ENCODE data around the gene CTXN1.
"Not testable (repeated sequence)": the region's sequence is repeated elsewhere in the genome, so short reads cannot be mapped to it uniquely, and the experiment has no call there.

The CTXN1 gene

GRCh38 chr19:7902796-7903243 is 23.1 kb downstream of the CTXN1 start:
- DNase-seq (ENCODE audit: low read depth, low spot score), result no peak

GRCh38 chr19:7901337-7901736 is 24.6 kb downstream of the CTXN1 start:
- DNase-seq (ENCODE audit: low read depth, low spot score), result no peak

- DNase-seq (ENCODE audit: low read depth, low spot score), result no peak
Observed at GRCh38 chr19:7900931-7901330, 25.0 kb downstream of the CTXN1 start.

GRCh38 chr19:7900401-7900870 is 25.5 kb downstream of the CTXN1 start:
- no peak for DNase-seq (ENCODE audit: low read depth, low spot score)

GRCh38 chr19:7899751-7900378 is 26.1 kb downstream of the CTXN1 start:
- no peak for DNase-seq (ENCODE audit: low read depth, low spot score)

GRCh38 chr19:7898967-7899366 is 27.0 kb downstream of the CTXN1 start:
- DNase-seq (ENCODE audit: low read depth, low spot score), result no peak

- no peak for DNase-seq (ENCODE audit: low read depth, low spot score)
Observed at GRCh38 chr19:7897292-7897691, 28.6 kb downstream of the CTXN1 start.

GRCh38 chr19:7895565-7895964 is 30.4 kb downstream of the CTXN1 start:
- DNase-seq (ENCODE audit: low read depth, low spot score), result no peak

- no peak for DNase-seq (ENCODE audit: low read depth, low spot score)
Observed at GRCh38 chr19:7894612-7895309, 31.2 kb downstream of the CTXN1 start.

- DNase-seq (ENCODE audit: low read depth, low spot score), result not testable (repeated sequence)
Observed at GRCh38 chr19:7893362-7894101, 32.4 kb downstream of the CTXN1 start.

- no peak for DNase-seq (ENCODE audit: low read depth, low spot score)
Observed at GRCh38 chr19:7888826-7889217, 37.1 kb downstream of the CTXN1 start.

GRCh38 chr19:7888145-7888825 is 37.6 kb downstream of the CTXN1 start, which contains the start of gene LRRC8E:
TSS of gene LRRC8E (plus strand) at chr19:7888510. CDS start at chr19:7895604, 7,094 bp downstream.
- DNase-seq (ENCODE audit: low read depth, low spot score), result no peak

- no peak for DNase-seq (ENCODE audit: low read depth, low spot score)
Observed at GRCh38 chr19:7887408-7888144, 38.4 kb downstream of the CTXN1 start.

- DNase-seq (ENCODE audit: low read depth, low spot score), result no peak
Observed at GRCh38 chr19:7885818-7886217, 40.1 kb downstream of the CTXN1 start.

GRCh38 chr19:7883796-7884570 is 42.0 kb downstream of the CTXN1 start:
- DNase-seq (ENCODE audit: low read depth, low spot score), result no peak

- no peak for DNase-seq (ENCODE audit: low read depth, low spot score)
Observed at GRCh38 chr19:7883105-7883504, 42.8 kb downstream of the CTXN1 start.

- DNase-seq (ENCODE audit: low read depth, low spot score), result no peak
Observed at GRCh38 chr19:7881910-7882309, 44.0 kb downstream of the CTXN1 start.

GRCh38 chr19:7879836-7880235 is 46.1 kb downstream of the CTXN1 start:
- DNase-seq (ENCODE audit: low read depth, low spot score), result no peak

GRCh38 chr19:7879111-7879807 is 46.7 kb downstream of the CTXN1 start:
- DNase-seq (ENCODE audit: low read depth, low spot score), result no peak

All from activated CD4-positive, CD25-positive, alpha-beta regulatory T cell treated with anti-CD3 and anti-CD28 coated beads, Interleukin-2, amount 50 U/mL, for 16 hours (primary cell).